GM21423 (cell line): ENCODE measurements around the gene UPF3A.
"Not testable (repeated sequence)": the region's sequence is repeated elsewhere in the genome, so short reads cannot be mapped to it uniquely, and the experiment has no call there.

Source experiments
- ATAC-seq: cut with Tn5 transposase; IDR thresholded peaks from one replicate; pipeline ENCODE4 v1.9.1; 2021; ENCODE audit warnings: mild to moderate bottlenecking, moderate library complexity; ENCODE audit not compliant: unreplicated experiment

Gene UPF3A

GRCh38 chr13:114281351-114282040, at the start of gene UPF3A:
Gene UPF3A, plus strand, starts transcription at chr13:114281601. Its CDS starts 39 bp downstream, at chr13:114281640.
- ATAC-seq, result peak; percentile 67

- no peak for ATAC-seq
Observed at GRCh38 chr13:114231886-114232285, 49.5 kb upstream of the UPF3A start.

- ATAC-seq, result no peak
Observed at GRCh38 chr13:114234266-114234644, 47.1 kb upstream of the UPF3A start.

GRCh38 chr13:114234645-114235421, 46.6 kb upstream of the UPF3A start, which contains the start of gene CDC16:
Gene CDC16, plus strand, starts transcription at chr13:114234897. Its CDS starts 188 bp downstream, at chr13:114235085.
- ATAC-seq, result peak; percentile 89

GRCh38 chr13:114235697-114236096, 45.7 kb upstream of the UPF3A start:
- no peak for ATAC-seq

- no peak for ATAC-seq
Observed at GRCh38 chr13:114236227-114236626, 45.2 kb upstream of the UPF3A start.

- ATAC-seq, result no peak
Observed at GRCh38 chr13:114237415-114238112, 43.8 kb upstream of the UPF3A start.

GRCh38 chr13:114241918-114242317, 39.5 kb upstream of the UPF3A start:
- no peak for ATAC-seq

- ATAC-seq, result no peak
Observed at GRCh38 chr13:114243971-114244370, 37.4 kb upstream of the UPF3A start.

- ATAC-seq, result no peak
Observed at GRCh38 chr13:114244637-114245036, 36.8 kb upstream of the UPF3A start.

- ATAC-seq, result no peak
Observed at GRCh38 chr13:114248011-114248410, 33.4 kb upstream of the UPF3A start.

GRCh38 chr13:114249077-114249476, 32.3 kb upstream of the UPF3A start:
- no peak for ATAC-seq

GRCh38 chr13:114251639-114252440, 29.6 kb upstream of the UPF3A start:
- not testable (repeated sequence) for ATAC-seq

- no peak for ATAC-seq
Observed at GRCh38 chr13:114256547-114256946, 24.9 kb upstream of the UPF3A start.

GRCh38 chr13:114257014-114257413, 24.4 kb upstream of the UPF3A start:
- no peak for ATAC-seq

- no peak for ATAC-seq
Observed at GRCh38 chr13:114258589-114258988, 22.8 kb upstream of the UPF3A start.

- ATAC-seq, result no peak
Observed at GRCh38 chr13:114259374-114259773, 22.0 kb upstream of the UPF3A start.

- ATAC-seq, result peak; percentile 39
Observed at GRCh38 chr13:114259974-114260373, 21.4 kb upstream of the UPF3A start.

- no peak for ATAC-seq
Observed at GRCh38 chr13:114260814-114261213, 20.6 kb upstream of the UPF3A start.

GRCh38 chr13:114261328-114261965, 20.0 kb upstream of the UPF3A start:
- no peak for ATAC-seq
